ENCODE results near the gene SEL1L2.
"Not testable (repeated sequence)": the region's sequence is repeated elsewhere in the genome, so short reads cannot be mapped to it uniquely, and the experiment has no call there.

Gene SEL1L2, protein sequence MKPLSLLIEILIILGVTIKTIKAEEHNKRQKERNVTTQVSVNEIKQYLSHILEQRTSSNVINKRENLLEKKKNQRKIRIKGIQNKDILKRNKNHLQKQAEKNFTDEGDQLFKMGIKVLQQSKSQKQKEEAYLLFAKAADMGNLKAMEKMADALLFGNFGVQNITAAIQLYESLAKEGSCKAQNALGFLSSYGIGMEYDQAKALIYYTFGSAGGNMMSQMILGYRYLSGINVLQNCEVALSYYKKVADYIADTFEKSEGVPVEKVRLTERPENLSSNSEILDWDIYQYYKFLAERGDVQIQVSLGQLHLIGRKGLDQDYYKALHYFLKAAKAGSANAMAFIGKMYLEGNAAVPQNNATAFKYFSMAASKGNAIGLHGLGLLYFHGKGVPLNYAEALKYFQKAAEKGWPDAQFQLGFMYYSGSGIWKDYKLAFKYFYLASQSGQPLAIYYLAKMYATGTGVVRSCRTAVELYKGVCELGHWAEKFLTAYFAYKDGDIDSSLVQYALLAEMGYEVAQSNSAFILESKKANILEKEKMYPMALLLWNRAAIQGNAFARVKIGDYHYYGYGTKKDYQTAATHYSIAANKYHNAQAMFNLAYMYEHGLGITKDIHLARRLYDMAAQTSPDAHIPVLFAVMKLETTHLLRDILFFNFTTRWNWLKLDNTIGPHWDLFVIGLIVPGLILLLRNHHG

DNA sequence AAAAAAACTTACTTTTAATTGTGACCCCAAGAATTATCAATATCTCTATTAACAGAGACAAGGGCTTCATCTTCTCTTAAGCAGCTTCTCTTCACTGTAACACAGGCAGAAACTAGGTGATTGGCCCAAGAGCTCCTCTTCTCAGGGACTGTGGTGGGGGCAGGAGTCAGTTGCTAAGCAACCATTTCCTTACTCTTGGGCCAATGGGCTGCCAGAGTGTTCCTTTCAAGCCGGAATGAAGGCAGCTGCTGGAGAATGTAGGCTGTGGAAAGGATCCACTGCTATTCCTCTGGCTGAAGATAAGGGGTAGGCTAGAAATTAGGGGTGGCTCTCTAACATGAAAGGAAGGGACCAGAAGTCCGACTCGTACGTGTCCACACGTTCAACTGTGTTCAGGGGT lies at the start of gene SEL1L2:
TSS of gene SEL1L2 (minus strand) at position 150 of the 400 bp plus-strand sequence. CDS start at position 70, 80 bp downstream.
- no peak for DNase-seq (ENCODE audit: low read depth in 3 of 3)

DNA sequence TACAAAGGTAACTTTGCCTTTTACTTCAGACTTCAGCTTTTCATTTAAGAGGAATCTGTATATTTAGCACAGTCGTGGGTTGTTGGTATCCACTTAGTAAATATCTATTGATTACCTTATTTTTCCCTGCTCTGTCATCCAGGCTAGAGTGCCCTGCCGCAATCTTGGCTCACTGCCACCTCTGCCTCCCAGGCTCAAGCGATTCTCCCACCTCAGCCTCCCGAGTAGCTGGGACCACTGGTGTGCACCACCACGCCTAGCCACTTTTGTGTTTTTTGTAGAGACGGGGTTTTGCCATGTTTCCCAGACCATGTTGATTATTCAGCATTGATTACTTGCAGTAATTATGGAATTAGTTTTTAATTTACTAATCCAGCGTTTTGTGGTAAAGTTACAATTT lies 46.2 kb upstream of the SEL1L2 start:
- no peak for DNase-seq (ENCODE audit: low read depth in 3 of 3)

DNA sequence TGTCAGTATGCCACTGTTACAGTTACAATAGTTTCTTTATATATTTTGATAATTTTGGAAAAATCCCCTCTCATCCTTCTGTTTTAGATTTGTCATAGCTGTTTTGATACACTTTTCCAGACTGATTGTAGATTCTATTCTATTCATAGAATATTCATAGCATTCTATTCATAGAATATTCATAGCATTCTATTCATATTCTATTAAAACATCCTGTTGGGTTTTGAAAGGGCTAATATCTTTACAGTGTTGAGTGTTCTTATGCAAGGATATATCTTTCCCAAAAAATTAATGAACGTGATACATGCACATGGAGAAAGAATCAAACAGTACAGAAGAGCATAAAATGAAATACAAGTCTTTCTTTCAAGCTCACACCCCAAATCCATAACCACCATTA lies 42.9 kb upstream of the SEL1L2 start:
- DNase-seq (ENCODE audit: low read depth in 3 of 3): no peak

DNA sequence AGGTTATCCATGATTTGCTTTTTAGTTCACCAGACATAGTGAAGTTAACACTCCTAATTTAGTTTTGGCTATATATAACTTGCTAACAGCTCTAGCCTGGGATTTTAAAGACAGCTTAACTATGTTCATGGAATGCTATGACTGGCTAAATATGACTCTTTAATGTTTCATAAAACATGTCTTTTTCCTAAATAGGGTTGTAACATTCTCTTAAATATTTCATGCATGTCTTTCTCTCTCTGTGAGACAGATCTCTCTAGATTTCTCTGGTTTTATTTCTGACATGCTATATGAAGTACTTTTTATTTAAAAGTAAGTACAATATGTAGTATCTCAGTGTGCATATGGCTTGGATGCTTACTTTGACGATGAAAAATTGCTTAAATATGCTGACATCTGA lies 40.6 kb upstream of the SEL1L2 start:
- DNase-seq (ENCODE audit: low read depth in 3 of 3): no peak

DNA sequence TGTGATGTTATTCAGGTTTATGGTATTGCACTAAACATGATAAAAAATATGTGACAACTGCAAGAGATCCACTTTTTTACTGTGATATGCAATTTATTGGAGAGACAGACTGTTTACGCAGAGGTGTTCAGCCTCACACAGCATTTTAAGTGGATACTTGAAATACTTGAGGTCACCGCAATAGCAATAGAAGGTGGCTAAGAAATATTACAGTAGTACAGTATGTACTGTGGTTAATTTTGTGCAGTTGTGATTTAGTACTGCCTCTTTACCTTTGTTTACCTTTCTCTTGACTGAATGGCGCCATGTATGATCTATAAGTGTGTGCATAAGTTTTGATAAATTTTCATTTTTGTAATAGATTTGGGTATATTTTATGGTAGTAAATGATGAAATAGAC lies 22.3 kb upstream of the SEL1L2 start:
- no peak for DNase-seq (ENCODE audit: low read depth in 3 of 3)

DNA sequence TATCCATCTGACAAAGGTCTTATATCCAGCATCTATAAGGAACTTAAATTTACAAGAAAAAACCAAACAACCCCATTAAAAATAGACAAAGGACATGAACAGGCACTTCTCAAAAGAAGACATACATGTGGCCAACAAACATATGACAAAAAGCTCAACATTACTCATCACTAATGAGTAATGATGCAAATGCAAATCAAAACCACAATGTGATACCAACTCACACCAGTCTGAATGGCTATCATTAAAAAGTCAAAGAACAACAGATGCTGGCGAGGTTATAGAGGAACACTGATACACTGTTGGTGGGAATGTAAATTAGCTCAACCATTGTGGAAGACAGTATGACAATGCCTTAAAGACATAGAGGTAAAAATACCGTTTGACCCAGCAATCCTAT lies 18.8 kb upstream of the SEL1L2 start:
- DNase-seq (ENCODE audit: low read depth in 3 of 3): no peak

DNA sequence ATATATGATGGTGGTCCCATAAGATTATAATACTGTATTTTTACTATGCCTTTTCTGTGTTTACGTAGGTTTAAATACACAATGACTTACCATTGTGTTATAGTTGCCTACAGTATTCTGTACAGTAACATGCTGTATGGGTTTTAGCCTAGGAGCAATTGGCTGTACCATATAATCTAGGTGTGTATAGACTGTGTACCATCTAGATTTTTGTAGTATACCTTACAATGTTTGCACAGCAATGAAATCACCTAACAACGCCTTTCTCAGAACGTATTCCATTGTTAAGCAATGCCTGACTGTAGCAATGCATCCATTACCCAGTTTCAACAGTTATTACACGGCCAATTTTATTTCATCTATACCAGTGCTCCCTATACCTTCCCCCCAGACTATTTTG lies 15.6 kb upstream of the SEL1L2 start:
- no peak for DNase-seq (ENCODE audit: low read depth in 3 of 3)

DNA sequence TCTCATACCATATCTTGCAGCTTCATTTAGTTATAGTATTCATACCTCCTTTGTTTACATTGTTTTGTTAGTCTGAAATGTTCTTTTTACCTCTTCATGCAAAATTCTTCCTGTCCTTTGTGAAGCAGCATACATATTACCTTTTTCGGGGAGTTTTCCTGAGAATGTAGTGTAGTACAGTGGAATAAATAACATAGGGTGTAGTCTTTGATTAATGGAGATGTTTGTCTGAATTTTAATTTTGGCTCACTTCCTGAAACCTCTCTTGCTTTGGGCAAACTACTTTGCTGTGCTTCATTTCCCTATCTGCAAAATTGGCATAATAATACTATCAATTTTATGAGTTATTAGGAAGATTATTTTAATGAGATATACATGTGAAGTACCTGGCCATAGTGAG lies 10.5 kb upstream of the SEL1L2 start:
- DNase-seq (ENCODE audit: low read depth in 3 of 3): no peak

DNA sequence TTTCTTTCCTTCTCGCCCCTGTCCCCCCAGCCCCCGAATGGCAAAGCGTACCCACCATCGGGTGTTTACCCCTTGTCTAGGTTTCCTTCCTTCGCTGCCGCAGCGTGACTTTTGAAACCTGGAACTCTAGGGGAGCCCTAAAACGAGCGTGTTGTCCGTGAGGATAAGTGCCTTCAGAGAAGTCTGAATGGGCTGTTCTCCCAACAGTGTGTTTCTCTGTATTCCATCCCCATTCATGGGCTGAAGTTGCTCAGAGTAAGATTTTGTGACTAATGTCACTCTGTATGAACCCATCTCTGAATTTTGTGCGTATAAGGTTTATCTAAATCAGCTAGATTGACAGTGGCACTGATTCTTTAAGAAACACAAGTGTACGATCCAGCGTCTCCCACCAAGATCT lies 5.9 kb upstream of the SEL1L2 start:
- DNase-seq (ENCODE audit: low read depth in 3 of 3): no peak

DNA sequence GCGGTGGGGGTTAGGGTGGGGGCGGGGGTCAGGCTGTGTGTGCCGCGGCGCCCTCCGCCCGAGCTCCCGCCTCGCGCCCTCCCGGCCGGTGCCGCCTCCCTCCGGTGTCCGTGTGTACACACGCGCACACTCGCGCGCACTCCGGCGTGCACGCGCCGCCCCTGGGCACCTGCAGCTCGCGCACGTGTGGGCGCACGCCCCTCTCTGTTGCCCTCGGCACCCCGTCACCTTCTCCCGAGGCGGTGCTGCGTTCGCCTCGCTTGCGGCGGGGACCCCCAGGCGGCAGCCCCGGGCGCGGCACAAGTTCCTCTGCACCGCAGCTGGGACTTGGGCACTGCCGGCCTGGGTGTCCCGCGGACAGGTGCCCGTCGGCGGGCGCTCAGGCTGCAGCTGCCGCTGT lies 5.4 kb upstream of the SEL1L2 start:
- no peak for DNase-seq (ENCODE audit: low read depth in 3 of 3)

DNA sequence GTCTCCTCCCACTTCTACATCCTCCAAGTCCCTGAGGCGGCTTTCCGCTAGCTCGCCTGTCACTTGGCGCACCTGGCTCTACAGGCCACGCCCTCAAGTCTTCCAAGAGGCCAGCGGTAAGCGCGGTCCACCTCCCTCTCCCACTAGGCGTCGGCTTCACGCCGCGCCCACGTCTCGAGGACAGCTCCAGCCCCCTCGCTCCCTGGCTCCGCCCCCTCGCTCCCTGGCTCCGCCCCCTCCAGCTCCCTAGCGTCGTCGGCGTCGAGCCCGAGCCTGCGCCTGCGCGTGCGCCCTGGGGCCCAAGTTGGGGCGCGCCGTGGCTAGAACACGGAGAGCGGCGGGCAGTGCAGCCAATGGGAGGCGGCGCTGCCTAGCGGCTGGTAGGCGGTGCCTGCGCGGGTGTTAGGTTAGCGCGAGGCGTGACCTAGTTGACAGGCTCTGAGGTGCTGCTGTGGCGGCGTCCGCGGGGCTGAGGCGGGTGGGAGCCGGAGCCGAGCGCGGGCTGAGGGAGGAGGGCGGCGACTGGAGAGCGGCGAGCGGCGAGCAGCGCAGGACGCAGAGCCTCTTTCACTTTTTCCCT lies 4.8 kb upstream of the SEL1L2 start, which contains the start of gene MACROD2:
TSS of gene MACROD2 (plus strand) at position 431 of the 580 bp plus-strand sequence.
- DNase-seq (ENCODE audit: low read depth in 3 of 3): peak in 2 of 3 experiments; percentile 12 to 36

DNA sequence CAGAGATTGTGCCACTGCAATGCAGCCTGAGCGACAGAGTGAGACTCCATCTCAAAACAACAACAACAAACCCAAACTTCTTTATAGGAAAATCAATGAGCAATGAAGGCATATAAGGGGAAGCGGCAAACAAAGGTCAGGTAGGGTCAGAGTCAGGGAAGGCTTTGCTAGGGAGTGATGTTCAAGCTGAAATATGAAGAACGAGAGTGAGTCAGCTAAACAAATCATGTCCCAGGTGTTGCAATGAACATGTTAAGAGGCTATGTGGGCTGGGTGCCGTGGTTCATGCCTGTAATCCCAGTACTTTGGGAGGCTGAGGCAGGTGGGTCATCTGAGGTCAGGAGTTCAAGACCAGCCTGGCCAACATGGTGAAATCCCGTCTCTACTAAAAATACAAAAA lies 1.5 kb upstream of the SEL1L2 start:
- DNase-seq (ENCODE audit: low read depth in 3 of 3): not testable (repeated sequence)

DNA sequence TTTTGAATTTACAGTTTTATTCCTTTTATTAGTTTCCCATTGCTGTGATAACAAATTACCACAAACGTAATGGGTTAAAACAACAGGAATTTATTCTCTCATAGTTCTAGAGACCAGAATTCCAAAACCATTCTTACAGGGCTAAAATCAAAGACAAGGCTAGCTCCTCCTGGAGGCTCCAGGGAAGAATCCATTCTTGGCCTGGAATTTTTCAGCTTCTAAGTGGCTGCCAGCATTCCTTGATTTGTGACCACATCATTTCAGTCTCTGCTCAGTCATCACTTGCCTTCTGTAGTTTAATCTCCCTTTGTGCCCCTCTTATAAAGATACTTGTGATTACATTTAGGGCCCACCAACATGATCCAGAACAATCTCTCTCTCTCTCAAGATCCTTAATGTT lies 897 bp upstream of the SEL1L2 start:
- no peak for DNase-seq (ENCODE audit: low read depth in 3 of 3)

DNA sequence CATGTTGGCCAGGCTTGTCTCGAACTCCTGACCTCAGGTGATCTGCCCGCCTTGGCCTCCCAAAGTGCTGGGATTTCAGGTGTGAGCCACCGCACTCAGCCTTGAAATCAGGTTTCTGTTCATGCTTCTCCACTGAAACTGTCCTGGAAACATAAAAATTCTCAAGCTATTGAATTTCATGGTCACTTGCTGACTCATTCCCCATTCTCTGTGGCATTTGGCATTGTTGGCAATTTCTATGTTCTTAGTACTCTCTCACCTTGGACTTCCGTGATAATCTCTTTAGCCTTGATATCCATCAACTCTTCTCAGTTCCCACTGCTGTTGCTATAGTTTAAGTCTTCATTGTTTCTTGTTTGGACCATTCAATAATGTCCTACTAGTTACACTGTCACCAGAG lies 6.2 kb downstream of the SEL1L2 start:
- DNase-seq (ENCODE audit: low read depth in 3 of 3): no peak

DNA sequence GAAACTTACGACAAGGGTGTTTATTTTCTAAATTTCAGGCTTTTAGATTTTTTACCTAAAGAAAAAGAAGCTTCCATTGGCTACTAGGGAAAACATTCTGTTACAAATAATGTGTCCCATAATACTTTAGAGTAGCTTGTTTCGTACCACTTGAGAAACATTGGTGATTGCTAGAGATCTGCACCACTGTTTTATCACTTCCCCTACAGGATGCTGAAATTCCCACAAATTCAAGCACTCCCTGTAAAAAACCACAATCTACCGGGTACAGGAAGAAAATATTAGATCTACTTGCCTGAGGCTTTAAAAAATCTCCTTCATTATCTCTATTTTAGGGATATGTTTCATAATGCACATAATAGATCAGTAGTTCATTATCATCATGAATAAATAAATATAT lies 29.9 kb downstream of the SEL1L2 start:
- DNase-seq (ENCODE audit: low read depth in 3 of 3): no peak

DNA sequence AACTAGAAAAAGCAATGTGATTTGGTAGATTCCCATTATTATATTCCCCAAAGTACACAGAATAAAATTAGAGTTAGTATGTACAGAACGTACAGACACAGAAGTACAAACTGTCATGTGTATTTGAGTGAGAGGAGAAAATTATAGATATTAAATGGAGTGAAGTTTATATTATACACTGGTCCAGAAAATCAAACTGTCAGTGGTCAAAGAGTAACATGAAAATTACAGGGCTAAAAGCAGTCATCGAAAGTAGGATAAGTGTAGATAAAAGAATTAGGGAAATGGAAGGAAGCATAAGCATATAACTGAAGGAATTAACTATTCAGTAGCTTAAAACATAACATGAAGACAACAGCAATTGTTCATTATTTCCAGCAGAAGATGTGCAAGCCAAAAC lies 30.3 kb downstream of the SEL1L2 start:
- DNase-seq (ENCODE audit: low read depth in 3 of 3): no peak

DNA sequence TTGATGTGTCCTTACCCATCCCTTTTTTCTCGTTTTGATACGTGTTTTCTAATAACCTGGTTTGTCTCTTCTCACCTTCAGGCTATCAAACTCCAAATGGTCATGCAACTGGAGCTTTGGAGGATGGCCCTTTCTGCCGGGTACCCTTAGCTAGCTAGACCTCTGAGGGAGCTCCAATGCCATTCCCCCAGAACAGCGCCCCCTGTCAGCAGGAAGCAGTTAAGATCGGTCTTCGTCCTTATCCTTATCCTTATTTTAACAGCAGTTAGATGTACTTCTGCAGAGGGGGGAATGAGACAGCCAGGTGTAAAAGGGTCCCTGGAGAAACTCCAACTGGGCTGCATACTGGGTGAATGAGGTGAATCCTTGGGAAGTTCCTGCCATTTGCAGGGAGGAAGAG lies 37.2 kb downstream of the SEL1L2 start:
- no peak for DNase-seq (ENCODE audit: low read depth in 3 of 3)

DNA sequence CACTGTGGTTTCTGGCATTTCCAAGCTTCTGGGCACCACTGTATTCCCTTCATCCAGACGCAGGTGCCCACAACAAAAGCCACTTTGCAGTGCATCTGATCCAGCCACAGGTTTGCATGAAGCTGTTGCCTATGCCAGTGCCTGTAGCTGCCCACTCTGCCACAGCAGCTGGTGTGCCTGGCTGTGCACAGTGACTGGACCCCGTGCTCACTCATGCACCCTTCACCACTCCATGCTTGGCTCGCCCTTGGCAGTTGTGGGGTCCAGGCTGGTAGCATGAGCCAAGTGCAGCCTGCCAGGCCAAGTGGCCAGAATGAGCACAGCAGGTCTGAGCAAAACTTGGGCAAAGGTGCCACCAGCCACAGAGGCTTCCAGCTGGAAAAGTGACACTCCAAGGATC lies 42.7 kb downstream of the SEL1L2 start:
- no peak for DNase-seq (ENCODE audit: low read depth in 3 of 3)

DNA sequence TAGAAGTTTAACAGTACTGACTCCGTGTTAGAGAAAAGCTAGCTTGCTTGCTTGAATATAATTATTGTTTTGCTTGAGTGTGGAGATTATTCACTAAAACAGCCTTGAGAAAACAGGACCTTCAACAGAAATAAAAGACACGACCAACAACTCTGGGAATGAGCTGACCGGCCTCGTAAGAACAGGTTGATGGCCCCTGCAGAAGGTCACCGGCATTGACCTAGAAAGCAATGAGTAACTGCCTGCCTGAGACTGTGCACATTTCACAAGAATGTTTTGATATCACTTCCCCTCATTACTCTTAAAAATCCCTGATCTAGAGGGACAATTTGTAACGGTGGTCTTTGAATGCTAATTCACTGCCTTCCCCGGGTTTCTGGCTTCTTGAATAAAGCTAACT lies 49.4 kb downstream of the SEL1L2 start:
- no peak for DNase-seq (ENCODE audit: low read depth in 3 of 3)

DNA sequence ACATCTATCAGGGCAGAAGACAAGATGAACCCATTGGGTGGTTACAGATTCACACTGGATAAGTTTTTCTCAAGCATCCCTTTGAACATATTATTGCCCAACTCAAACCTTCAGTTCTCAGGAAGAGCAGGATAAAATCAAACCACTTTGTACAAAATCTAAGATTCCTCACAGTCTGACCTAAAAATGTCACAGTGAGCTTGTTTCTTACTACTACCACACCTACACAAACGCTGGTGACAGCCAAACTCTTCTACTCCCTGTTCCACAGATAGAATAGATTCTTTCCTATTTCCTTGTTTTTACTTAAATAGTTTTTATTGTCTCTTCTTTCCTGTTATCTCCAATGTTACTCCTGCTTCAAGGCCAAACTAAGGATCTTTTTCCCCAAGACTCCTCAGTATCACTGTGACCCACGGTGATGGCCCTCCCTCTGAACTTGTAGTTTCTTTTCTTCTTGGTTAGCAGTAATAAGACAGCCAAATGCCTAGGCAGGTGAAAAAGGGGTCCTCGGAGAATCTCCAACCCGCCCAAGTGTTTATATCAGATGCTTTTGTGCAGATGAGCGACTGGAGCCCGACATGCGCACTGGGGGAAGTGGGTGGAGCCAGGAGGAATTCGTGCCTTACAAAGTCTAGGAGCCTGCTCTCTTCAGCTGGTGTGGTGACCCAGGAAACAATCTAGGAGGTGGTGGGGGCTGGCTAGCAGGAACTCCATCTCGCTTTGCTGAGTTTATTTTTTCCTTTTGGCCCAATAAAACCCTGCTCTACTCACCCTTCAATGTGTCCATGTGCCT lies 53.4 kb downstream of the SEL1L2 start:
- DNase-seq (ENCODE audit: low read depth in 3 of 3): no peak

DNA sequence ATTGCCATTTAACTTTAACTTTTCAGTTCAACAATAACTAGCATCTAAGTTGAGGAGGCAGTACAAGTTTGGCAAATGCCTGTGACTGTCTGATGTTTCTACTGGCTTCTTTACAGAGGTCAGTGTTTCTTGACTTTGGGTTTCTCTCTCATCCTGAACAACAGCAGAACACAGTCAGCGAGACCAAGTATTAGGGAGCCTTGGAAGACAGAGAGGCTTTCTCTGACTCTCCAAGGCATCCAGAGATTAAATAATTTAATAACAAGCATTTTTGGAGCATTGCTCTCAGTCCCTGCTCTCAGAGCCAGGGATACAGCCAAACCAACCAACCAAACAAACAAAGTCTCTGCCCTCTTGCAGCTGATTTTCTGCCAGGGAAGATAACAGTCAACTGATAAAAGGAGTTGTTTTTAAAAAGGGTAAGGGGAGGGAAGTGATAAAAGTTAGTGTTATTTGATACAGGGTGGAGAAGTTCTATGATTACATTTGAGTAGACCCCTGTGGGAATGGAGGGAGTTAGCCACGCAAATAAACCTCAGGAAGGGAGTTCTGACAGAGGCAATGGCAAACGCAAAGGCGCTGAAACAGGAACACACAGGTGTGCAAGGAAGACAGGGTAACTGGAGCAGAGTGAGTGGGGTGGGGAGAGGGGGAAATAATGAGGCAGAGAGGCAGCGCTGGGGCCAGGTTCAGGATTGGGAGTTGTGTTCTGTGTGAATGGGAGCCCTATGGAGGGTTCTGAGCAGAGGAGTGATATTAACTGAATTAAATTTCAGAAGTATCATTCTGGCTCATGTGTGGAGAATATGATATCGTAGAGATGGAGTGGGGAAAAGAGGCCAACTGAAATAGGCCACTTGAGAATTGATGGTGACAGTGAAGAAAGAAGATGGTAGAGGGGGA lies 55.2 kb downstream of the SEL1L2 start:
- no peak for DNase-seq (ENCODE audit: low read depth in 3 of 3)

All from stimulated activated CD4-positive, alpha-beta T cell treated with anti-CD3 and anti-CD28 coated beads, TNF-alpha, amount 100 ng/mL, for 24 hours (primary cell).